Stimulated activated naive CD8-positive, alpha-beta T cell treated with anti-CD3 and anti-CD28 coated beads, Interleukin-15, amount 100 ng/mL, for 72 hours (primary cell): ENCODE results near the gene DNAJC18.

Experiments used
- ATAC-seq: fragments of 150-1000 bp; cut with Tn5 transposase; 2 replicates; pipeline ENCODE4 v1.10.0; 2021; ENCODE audit warnings: mild to moderate bottlenecking, moderate library complexity
- DNase-seq, 2 donors: peaks; one replicate each; pipeline ENCODE4 v3.0.0; 2021 to 2022
- H3K27ac Mint-ChIP-seq, 2 donors: one replicate each; pipeline ENCODE4 v1.8.0; 2022; ENCODE audit warnings: mild to moderate bottlenecking in 2 of 2, mixed read lengths in 2 of 2, moderate library complexity in 2 of 2
- H3K27me3 Mint-ChIP-seq: one replicate; pipeline ENCODE4 v1.8.0; 2022; ENCODE audit warnings: mixed read lengths
- H3K4me1 Mint-ChIP-seq: one replicate; pipeline ENCODE4 v1.8.0; 2022; ENCODE audit warnings: mild to moderate bottlenecking, mixed read lengths
- H3K4me3 Mint-ChIP-seq, 2 donors: one replicate each; pipeline ENCODE4 v1.8.0; 2022; ENCODE audit warnings: mild to moderate bottlenecking in 2 of 2, mixed read lengths in 2 of 2, moderate library complexity in 1 of 2
- H3K9me3 Mint-ChIP-seq, 2 donors: one replicate each; pipeline ENCODE4 v1.8.0; 2022; ENCODE audit warnings: mixed read lengths in 2 of 2

DNAJC18 gene

GRCh38 chr5:139361835-139362429 lies 77.4 kb downstream of the DNAJC18 start:
- H3K4me3 Mint-ChIP-seq = no peak overlapping the region
- H3K27me3 Mint-ChIP-seq = no peaks in the 10 kb centered on the region
- ATAC-seq = no peak
- DNase-seq = no peak
- no peaks in the 10 kb centered on the region for H3K9me3 Mint-ChIP-seq
- H3K27ac Mint-ChIP-seq = peak overlapping the region in 1 of 2 donors; percentile 17
- peaks cover 15% of the 10 kb centered on the region for H3K4me1 Mint-ChIP-seq

GRCh38 chr5:139360384-139360783 lies 78.9 kb downstream of the DNAJC18 start:
- Mint-ChIP-seq H3K27me3 (no peaks in the 10 kb centered on the region), H3K4me1 (peaks cover 27% of the 10 kb centered on the region), H3K4me3 (no peak overlapping the region), H3K27ac (peak overlapping the region; percentile 41 to 83), H3K9me3 (no peaks in the 10 kb centered on the region)
- ATAC-seq (no peak), DNase-seq (no peak)
